IMR-90 (cell line): Measurements from ENCODE around the gene PPP2R1B.

ENCODE experiments used
- CEBPB ChIP-seq: IDR thresholded peaks from 2 replicates; pipeline ENCODE4 v1.6.1; 2012; ENCODE audit warnings: low read depth, low read length, improper control_type of control experiment
- CHD1 ChIP-seq: IDR thresholded peaks from 2 replicates; pipeline ENCODE4 v1.6.1; 2012; ENCODE audit warnings: low read depth, low read length, improper control_type of control experiment
- FOS ChIP-seq: fragments of 150-350 bp; IDR thresholded peaks from 2 replicates; pipeline ENCODE4 v1.6.1; 2016; ENCODE audit warnings: low read depth, low read length
- MAZ ChIP-seq: IDR thresholded peaks from 2 replicates; pipeline ENCODE4 v1.6.1; 2012; ENCODE audit warnings: low read depth, mild to moderate bottlenecking, low read length, improper control_type of control experiment, moderate library complexity, borderline replicate concordance
- NFE2L2 ChIP-seq: fragments of 150-350 bp; IDR thresholded peaks from 2 replicates; pipeline ENCODE4 v1.6.1; 2016; ENCODE audit warnings: low read depth, mild to moderate bottlenecking, low read length
- POLR2A ChIP-seq: IDR thresholded peaks from 2 replicates; pipeline ENCODE4 v1.6.1; 2012; ENCODE audit warnings: mild to moderate bottlenecking, low read depth, low read length
- RAD21 ChIP-seq: IDR thresholded peaks from 2 replicates; pipeline ENCODE4 v1.6.1; 2012; ENCODE audit warnings: low read length, improper control_type of control experiment
- SMC3 ChIP-seq: fragments of 150-350 bp; IDR thresholded peaks from 2 replicates; pipeline ENCODE4 v1.6.1; 2016; ENCODE audit warnings: low read depth, mild to moderate bottlenecking, antibody characterized with exemption, low read length, moderate library complexity
- TF ChIP-seq, protein P1 (sequence below): conservative IDR thresholded peaks from 2 replicates; pipeline ENCODE4 v1.5.1; 2012; ENCODE audit warnings: mild to moderate bottlenecking, low read depth, low read length, improper control_type of control experiment
- TF ChIP-seq, protein P2 (sequence below): fragments of 150-350 bp; IDR thresholded peaks from 2 replicates; pipeline ENCODE4 v1.6.1; 2017; ENCODE audit warnings: mild to moderate bottlenecking, antibody characterized with exemption, low read length, low read depth
- TF ChIP-seq, protein P3 (sequence below): fragments of 150-350 bp; IDR thresholded peaks from 2 replicates; pipeline ENCODE4 v1.6.1; 2016; ENCODE audit warnings: low read depth, mild to moderate bottlenecking, low read length, moderate library complexity, borderline replicate concordance

DNA sequence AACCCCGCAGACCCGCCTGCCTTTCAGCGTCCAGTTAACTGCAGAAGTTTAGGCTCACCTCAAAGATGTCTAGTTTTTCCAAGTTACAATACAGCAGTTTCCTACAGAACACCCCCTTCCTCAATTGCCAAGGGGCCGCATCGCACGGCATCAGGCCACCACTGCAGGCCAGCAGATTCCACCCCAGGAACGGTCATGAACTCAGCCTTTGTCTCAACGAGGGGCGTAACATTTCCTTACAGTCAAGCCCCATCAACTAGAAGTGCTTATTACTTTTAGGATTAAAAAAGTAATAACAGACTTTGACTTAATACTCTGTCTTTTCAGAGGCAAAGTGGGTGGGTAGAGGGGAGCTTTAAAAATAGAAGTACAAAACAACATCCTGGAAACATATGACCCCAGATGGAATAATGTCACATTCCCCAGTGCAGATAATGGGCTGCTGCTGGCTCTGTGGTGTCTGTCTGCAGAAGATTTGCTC is 36.3 kb downstream of the PPP2R1B start:
- TF ChIP-seq, protein P1, sequence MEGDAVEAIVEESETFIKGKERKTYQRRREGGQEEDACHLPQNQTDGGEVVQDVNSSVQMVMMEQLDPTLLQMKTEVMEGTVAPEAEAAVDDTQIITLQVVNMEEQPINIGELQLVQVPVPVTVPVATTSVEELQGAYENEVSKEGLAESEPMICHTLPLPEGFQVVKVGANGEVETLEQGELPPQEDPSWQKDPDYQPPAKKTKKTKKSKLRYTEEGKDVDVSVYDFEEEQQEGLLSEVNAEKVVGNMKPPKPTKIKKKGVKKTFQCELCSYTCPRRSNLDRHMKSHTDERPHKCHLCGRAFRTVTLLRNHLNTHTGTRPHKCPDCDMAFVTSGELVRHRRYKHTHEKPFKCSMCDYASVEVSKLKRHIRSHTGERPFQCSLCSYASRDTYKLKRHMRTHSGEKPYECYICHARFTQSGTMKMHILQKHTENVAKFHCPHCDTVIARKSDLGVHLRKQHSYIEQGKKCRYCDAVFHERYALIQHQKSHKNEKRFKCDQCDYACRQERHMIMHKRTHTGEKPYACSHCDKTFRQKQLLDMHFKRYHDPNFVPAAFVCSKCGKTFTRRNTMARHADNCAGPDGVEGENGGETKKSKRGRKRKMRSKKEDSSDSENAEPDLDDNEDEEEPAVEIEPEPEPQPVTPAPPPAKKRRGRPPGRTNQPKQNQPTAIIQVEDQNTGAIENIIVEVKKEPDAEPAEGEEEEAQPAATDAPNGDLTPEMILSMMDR: no peak
- TF ChIP-seq MAZ: no peak
- no peak for TF ChIP-seq POLR2A
- no peak for TF ChIP-seq SMC3
- TF ChIP-seq, protein P2, sequence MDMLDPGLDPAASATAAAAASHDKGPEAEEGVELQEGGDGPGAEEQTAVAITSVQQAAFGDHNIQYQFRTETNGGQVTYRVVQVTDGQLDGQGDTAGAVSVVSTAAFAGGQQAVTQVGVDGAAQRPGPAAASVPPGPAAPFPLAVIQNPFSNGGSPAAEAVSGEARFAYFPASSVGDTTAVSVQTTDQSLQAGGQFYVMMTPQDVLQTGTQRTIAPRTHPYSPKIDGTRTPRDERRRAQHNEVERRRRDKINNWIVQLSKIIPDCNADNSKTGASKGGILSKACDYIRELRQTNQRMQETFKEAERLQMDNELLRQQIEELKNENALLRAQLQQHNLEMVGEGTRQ: no peak
- TF ChIP-seq CEBPB: no peak
- TF ChIP-seq FOS: no peak
- no peak for TF ChIP-seq CHD1
- TF ChIP-seq, protein P3, sequence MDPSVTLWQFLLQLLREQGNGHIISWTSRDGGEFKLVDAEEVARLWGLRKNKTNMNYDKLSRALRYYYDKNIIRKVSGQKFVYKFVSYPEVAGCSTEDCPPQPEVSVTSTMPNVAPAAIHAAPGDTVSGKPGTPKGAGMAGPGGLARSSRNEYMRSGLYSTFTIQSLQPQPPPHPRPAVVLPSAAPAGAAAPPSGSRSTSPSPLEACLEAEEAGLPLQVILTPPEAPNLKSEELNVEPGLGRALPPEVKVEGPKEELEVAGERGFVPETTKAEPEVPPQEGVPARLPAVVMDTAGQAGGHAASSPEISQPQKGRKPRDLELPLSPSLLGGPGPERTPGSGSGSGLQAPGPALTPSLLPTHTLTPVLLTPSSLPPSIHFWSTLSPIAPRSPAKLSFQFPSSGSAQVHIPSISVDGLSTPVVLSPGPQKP: no peak
- no peak for TF ChIP-seq RAD21
- no peak for TF ChIP-seq NFE2L2
